ENCODE results near the gene GM2A. TPM values are rescaled to one million over a fixed set of nuclear protein-coding genes. Genes with fewer than 3 reads are reported as not detected.

GM2A gene
- polyA plus RNA-seq, 3 donors: 22.2 to 57.9 (median 28.0) TPM

DNA sequence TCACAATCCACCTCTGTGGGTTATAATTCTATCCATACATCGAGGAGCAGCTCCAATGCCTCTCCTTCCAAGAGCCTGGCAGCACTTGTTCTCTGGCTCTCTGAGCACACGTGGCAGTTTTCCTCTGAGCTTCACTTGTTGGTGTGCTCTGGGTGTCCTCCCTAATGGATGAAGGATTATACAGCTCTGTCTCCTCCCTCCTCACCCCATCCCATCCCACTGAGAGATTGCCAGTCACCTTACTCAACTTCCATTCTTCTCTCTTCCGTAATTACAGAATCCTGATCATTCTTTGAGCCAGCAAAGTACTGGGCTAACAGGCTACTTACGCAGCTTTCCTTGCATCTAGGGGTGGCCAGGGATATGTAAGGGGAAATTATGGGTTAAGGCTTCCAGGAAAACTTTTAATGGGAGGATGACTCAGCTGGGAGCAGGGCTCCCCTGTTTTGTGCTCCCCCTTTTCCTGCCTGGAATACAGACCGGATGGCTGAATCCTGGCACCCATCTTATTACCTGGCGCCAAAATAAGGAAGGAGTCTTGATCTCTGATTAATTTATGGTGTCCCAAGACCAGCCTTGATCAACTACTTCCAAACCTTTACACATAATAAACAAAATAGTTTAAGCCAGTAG, 22.8 kb upstream of the GM2A start:
- Mint-ChIP-seq H3K4me3 (no peak overlapping the region), H3K4me1 (peaks cover 25% of the 10 kb centered on the region)

DNA sequence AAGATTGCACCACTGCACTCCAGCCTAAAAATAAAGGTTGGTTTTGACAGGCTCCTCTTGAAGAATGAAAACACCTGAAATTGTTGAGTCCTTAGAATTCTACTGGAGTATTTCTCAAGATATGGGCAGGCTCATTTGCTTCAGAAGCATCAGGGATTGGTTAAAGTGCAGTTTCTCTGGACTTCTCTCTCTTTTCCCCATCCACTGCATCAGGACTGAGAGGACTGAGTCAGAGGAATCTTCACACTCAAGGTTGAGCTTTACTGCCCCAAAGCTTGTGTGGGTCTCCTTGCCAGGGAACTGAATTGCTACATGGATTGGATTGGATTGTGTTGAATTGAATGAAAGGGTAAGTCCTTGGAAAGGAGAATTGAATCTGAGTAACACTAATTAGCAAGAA, 21.6 kb upstream of the GM2A start:
- Histone ChIP-seq H3K79me2 (ENCODE audit: insufficient read depth, low read length) (no peaks in the 10 kb centered on the region), H3K9me3 (replicated peaks in 1 of 2; ENCODE audit: control insufficient read depth in 1 of 2, insufficient read depth in 1 of 2, low read length in 2 of 2) (no peaks in the 10 kb centered on the region), H3K9ac (ENCODE audit: insufficient read depth, low read length, poor library complexity, severe bottlenecking) (no peak overlapping the region), H2AFZ (ENCODE audit: insufficient read depth, low read depth, low read length, poor library complexity, severe bottlenecking) (no peak overlapping the region), H3K4me3 (replicated peaks in 1 of 3; ENCODE audit: low read depth in 2 of 3, low read length in 3 of 3) (no peak overlapping the region), H4K20me1 (ENCODE audit: insufficient read depth, low read length) (no peaks in the 10 kb centered on the region), H3K4me1 (ENCODE audit: control insufficient read depth in 1 of 2, insufficient read depth in 2 of 2, low read length in 2 of 2) (peaks cover 26 to 36% of the 10 kb centered on the region in 2 donors), H3K27me3 (ENCODE audit: control insufficient read depth in 2 of 2, insufficient read depth in 2 of 2, low read length in 2 of 2) (no peaks in the 10 kb centered on the region), H3K27ac (ENCODE audit: low read depth in 1 of 2, low read length in 2 of 2) (no peak overlapping the region), H3K4me2 (replicated peaks; ENCODE audit: extremely low read depth, low read length, poor library complexity, severe bottlenecking) (no peak overlapping the region), H3K36me3 (replicated peaks in 1 of 2; ENCODE audit: control insufficient read depth in 1 of 2, insufficient read depth in 2 of 2, low read length in 2 of 2) (no peaks in the 10 kb centered on the region)
- peaks cover 0 to 3% (median 0%) of the 10 kb centered on the region in 3 donors for H3K27me3 Mint-ChIP-seq (ENCODE audit: low read depth in 3 of 3)
- no peak overlapping the region for H3K4me3 Mint-ChIP-seq
- H3K4me1 Mint-ChIP-seq: peaks cover 31% of the 10 kb centered on the region
- no peak for DNase-seq
- no peak overlapping the region for H3K27ac Mint-ChIP-seq
- H3K36me3 Mint-ChIP-seq: no peaks in the 10 kb centered on the region
- TF ChIP-seq, protein P1, sequence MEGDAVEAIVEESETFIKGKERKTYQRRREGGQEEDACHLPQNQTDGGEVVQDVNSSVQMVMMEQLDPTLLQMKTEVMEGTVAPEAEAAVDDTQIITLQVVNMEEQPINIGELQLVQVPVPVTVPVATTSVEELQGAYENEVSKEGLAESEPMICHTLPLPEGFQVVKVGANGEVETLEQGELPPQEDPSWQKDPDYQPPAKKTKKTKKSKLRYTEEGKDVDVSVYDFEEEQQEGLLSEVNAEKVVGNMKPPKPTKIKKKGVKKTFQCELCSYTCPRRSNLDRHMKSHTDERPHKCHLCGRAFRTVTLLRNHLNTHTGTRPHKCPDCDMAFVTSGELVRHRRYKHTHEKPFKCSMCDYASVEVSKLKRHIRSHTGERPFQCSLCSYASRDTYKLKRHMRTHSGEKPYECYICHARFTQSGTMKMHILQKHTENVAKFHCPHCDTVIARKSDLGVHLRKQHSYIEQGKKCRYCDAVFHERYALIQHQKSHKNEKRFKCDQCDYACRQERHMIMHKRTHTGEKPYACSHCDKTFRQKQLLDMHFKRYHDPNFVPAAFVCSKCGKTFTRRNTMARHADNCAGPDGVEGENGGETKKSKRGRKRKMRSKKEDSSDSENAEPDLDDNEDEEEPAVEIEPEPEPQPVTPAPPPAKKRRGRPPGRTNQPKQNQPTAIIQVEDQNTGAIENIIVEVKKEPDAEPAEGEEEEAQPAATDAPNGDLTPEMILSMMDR (IDR thresholded peaks at IDR 0.05): no peak
- peaks cover 0 to 2% (median 0%) of the 10 kb centered on the region in 7 donors for H3K9me3 Mint-ChIP-seq
- intact Hi-C loops (cut with micrococcal nuclease): loop anchor here (5.0 to 10.0 kb wide), 2 partner anchors 34 to 57 kb away; no protein-coding TSS in a partner anchor

More for the DNA sequence above, 22.8 kb upstream of the GM2A start:
- Histone ChIP-seq H3K9me3 (replicated peaks in 1 of 2; ENCODE audit: control insufficient read depth in 1 of 2, insufficient read depth in 1 of 2, low read length in 2 of 2) (no peaks in the 10 kb centered on the region), H3K4me2 (replicated peaks; ENCODE audit: extremely low read depth, low read length, poor library complexity, severe bottlenecking) (no peak overlapping the region), H2AFZ (ENCODE audit: insufficient read depth, low read depth, low read length, poor library complexity, severe bottlenecking) (no peak overlapping the region), H3K4me1 (ENCODE audit: control insufficient read depth in 1 of 2, insufficient read depth in 2 of 2, low read length in 2 of 2) (peaks cover 21 to 30% of the 10 kb centered on the region in 2 donors), H3K27me3 (ENCODE audit: control insufficient read depth in 2 of 2, insufficient read depth in 2 of 2, low read length in 2 of 2) (no peaks in the 10 kb centered on the region), H3K4me3 (replicated peaks in 1 of 3; ENCODE audit: low read depth in 2 of 3, low read length in 3 of 3) (no peak overlapping the region), H3K9ac (ENCODE audit: insufficient read depth, low read length, poor library complexity, severe bottlenecking) (no peak overlapping the region), H4K20me1 (ENCODE audit: insufficient read depth, low read length) (no peaks in the 10 kb centered on the region), H3K79me2 (ENCODE audit: insufficient read depth, low read length) (no peaks in the 10 kb centered on the region), H3K27ac (ENCODE audit: low read depth in 1 of 2, low read length in 2 of 2) (no peak overlapping the region), H3K36me3 (replicated peaks in 1 of 2; ENCODE audit: control insufficient read depth in 1 of 2, insufficient read depth in 2 of 2, low read length in 2 of 2) (no peaks in the 10 kb centered on the region)
- intact Hi-C loops (cut with micrococcal nuclease): loop anchor here (5.0 to 10.0 kb wide), 2 partner anchors 33 to 55 kb away; no protein-coding TSS in a partner anchor
- Mint-ChIP-seq H3K27me3 (ENCODE audit: low read depth in 3 of 3) (peaks cover 0 to 3% (median 0%) of the 10 kb centered on the region in 3 donors), H3K9me3 (peaks cover 0 to 2% (median 0%) of the 10 kb centered on the region in 7 donors), H3K36me3 (no peaks in the 10 kb centered on the region), H3K27ac (no peak overlapping the region)
- TF ChIP-seq, protein P1 (IDR thresholded peaks at IDR 0.05): no peak
- 100% methylated on average over 1 of the region's 6 CpGs for WGBS (ENCODE audit: insufficient coverage)
- no peak for DNase-seq
